ENCODE measurements around the gene MAP4K4.

The MAP4K4 gene

GRCh38 chr2:101817481-101817880 is 120.0 kb downstream of the MAP4K4 start:
- no peak overlapping the region for H3K4me3 ChIP-seq (ENCODE audit: low read length, poor library complexity, severe bottlenecking)
- no peak overlapping the region for H2AFZ ChIP-seq (ENCODE audit: low read length)
- no peaks in the 10 kb centered on the region for H3K9me3 ChIP-seq (ENCODE audit: insufficient read depth, low read depth, low read length)
- no peak overlapping the region for H3K9ac ChIP-seq (ENCODE audit: low read depth, low read length, poor library complexity, severe bottlenecking)
- peaks cover 96% of the 10 kb centered on the region for H3K79me2 ChIP-seq (ENCODE audit: insufficient read depth, low read length)
- no peak overlapping the region for H3K4me2 ChIP-seq (ENCODE audit: low read depth, low read length, poor library complexity, severe bottlenecking)
- H4K20me1 ChIP-seq (ENCODE audit: insufficient read depth, low read length, poor library complexity, severe bottlenecking) = peaks cover 71% of the 10 kb centered on the region
- no peaks in the 10 kb centered on the region for H3K9me2 ChIP-seq (replicated peaks; ENCODE audit: low read depth, low read length)
- H3K27me3 ChIP-seq (ENCODE audit: insufficient read depth, low read length, poor library complexity, severe bottlenecking) = no peaks in the 10 kb centered on the region
- TF ChIP-seq CTCF (conservative IDR thresholded peaks at IDR 0.05; ENCODE audit: low read length) = no peak
- no peak for TF ChIP-seq EZH2phosphoT487 (IDR thresholded peaks at IDR 0.05; ENCODE audit: borderline replicate concordance)
- H3K36me3 ChIP-seq (ENCODE audit: insufficient read depth, low read length) = no peaks in the 10 kb centered on the region
- H3F3A ChIP-seq (ENCODE audit: low read depth) = no peaks in the 10 kb centered on the region
- H3K4me1 ChIP-seq (ENCODE audit: insufficient read depth, low read length, poor library complexity, severe bottlenecking) = peaks cover 39% of the 10 kb centered on the region

- H3K4me3 ChIP-seq (ENCODE audit: low read length, poor library complexity, severe bottlenecking) = no peak overlapping the region
- H3K9ac ChIP-seq (ENCODE audit: low read depth, low read length, poor library complexity, severe bottlenecking) = no peak overlapping the region
- H3K9me2 ChIP-seq (replicated peaks; ENCODE audit: low read depth, low read length) = no peaks in the 10 kb centered on the region
- no peak for TF ChIP-seq CTCF (conservative IDR thresholded peaks at IDR 0.05; ENCODE audit: low read length)
- H3K9me3 ChIP-seq (ENCODE audit: insufficient read depth, low read depth, low read length) = no peaks in the 10 kb centered on the region
- peaks cover 82% of the 10 kb centered on the region for H4K20me1 ChIP-seq (ENCODE audit: insufficient read depth, low read length, poor library complexity, severe bottlenecking)
- peaks cover 44% of the 10 kb centered on the region for H3K4me1 ChIP-seq (ENCODE audit: insufficient read depth, low read length, poor library complexity, severe bottlenecking)
- H3K27me3 ChIP-seq (ENCODE audit: insufficient read depth, low read length, poor library complexity, severe bottlenecking) = no peaks in the 10 kb centered on the region
- no peaks in the 10 kb centered on the region for H3K36me3 ChIP-seq (ENCODE audit: insufficient read depth, low read length)
- H3F3A ChIP-seq (ENCODE audit: low read depth) = no peaks in the 10 kb centered on the region
- H2AFZ ChIP-seq (ENCODE audit: low read length) = no peak overlapping the region
- no peak overlapping the region for H3K4me2 ChIP-seq (ENCODE audit: low read depth, low read length, poor library complexity, severe bottlenecking)
- peaks cover 94% of the 10 kb centered on the region for H3K79me2 ChIP-seq (ENCODE audit: insufficient read depth, low read length)
Measured at GRCh38 chr2:101818531-101819451, 121.3 kb downstream of the MAP4K4 start.

- Histone ChIP-seq H3K4me2 (ENCODE audit: low read depth, low read length, poor library complexity, severe bottlenecking) (peak overlapping the region; percentile 2), H3K9me3 (ENCODE audit: insufficient read depth, low read depth, low read length) (no peaks in the 10 kb centered on the region), H3K79me2 (ENCODE audit: insufficient read depth, low read length) (peaks cover 85% of the 10 kb centered on the region), H4K20me1 (ENCODE audit: insufficient read depth, low read length, poor library complexity, severe bottlenecking) (peaks cover 70% of the 10 kb centered on the region), H3K4me1 (ENCODE audit: insufficient read depth, low read length, poor library complexity, severe bottlenecking) (peaks cover 37% of the 10 kb centered on the region), H3F3A (ENCODE audit: low read depth) (no peaks in the 10 kb centered on the region), H3K9me2 (replicated peaks; ENCODE audit: low read depth, low read length) (no peaks in the 10 kb centered on the region), H3K36me3 (ENCODE audit: insufficient read depth, low read length) (peaks cover 7% of the 10 kb centered on the region), H3K27me3 (ENCODE audit: insufficient read depth, low read length, poor library complexity, severe bottlenecking) (no peaks in the 10 kb centered on the region), H3K9ac (ENCODE audit: low read depth, low read length, poor library complexity, severe bottlenecking) (peak overlapping the region; percentile 30), H3K4me3 (ENCODE audit: low read length, poor library complexity, severe bottlenecking) (no peak overlapping the region), H2AFZ (ENCODE audit: low read length) (no peak overlapping the region)
- TF ChIP-seq EZH2phosphoT487 (IDR thresholded peaks at IDR 0.05; ENCODE audit: borderline replicate concordance) (no peak), CTCF (conservative IDR thresholded peaks at IDR 0.05; ENCODE audit: low read length) (no peak)
Measured at GRCh38 chr2:101820519-101820918, 123.0 kb downstream of the MAP4K4 start.
